Right renal pelvis (tissue), 4 donors: ENCODE results near the gene MOV10L1. TPM values are rescaled to one million over a fixed set of nuclear protein-coding genes. Genes with fewer than 3 reads are reported as not detected.
"Not testable (repeated sequence)": the region's sequence is repeated elsewhere in the genome, so short reads cannot be mapped to it uniquely, and the experiment has no call there.

Source experiments
- DNase-seq, 4 donors: peaks; one replicate each; pipeline ENCODE4 v3.0.0-alpha.2; 2013; ENCODE audit warnings: low read depth in 4 of 4, low spot score in 3 of 4, missing footprints in 1 of 4
- polyA plus RNA-seq, 4 donors: library from polyadenylated mRNA; unstranded; fragments of 120-200 nt; gene quantifications; one replicate each; pipeline ENCODE4 v1.2.1, GENCODE V29; 2013; ENCODE audit not compliant: insufficient read length in 4 of 4

MOV10L1 gene
- polyA plus RNA-seq, 4 donors = 0.33 to 1.2 (median 0.71) TPM

DNA sequence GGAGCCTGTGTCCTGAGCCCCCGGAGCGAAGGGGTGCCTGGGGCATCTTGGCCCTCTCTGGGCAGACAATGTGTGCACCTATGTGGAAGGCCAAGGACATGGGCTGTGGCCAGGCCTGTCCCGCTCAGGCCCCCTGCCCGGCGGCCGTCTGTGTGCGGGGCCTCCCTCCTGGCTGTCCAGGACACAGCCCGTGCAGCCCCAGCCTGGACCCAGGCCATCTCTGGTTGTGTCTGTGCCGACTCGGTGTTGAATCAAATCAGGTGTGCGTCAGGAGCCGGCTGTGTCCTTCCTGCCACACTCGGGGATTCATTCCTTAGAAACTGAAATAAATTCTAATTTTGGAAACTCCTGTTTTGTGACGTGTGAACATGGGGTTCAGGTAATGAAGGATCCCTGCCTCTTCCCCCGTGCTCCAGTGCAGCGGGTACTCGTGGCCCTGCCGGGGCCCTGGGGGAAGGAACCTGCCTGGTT is 109.5 kb downstream of the MOV10L1 start:
- DNase-seq = no peak

DNA sequence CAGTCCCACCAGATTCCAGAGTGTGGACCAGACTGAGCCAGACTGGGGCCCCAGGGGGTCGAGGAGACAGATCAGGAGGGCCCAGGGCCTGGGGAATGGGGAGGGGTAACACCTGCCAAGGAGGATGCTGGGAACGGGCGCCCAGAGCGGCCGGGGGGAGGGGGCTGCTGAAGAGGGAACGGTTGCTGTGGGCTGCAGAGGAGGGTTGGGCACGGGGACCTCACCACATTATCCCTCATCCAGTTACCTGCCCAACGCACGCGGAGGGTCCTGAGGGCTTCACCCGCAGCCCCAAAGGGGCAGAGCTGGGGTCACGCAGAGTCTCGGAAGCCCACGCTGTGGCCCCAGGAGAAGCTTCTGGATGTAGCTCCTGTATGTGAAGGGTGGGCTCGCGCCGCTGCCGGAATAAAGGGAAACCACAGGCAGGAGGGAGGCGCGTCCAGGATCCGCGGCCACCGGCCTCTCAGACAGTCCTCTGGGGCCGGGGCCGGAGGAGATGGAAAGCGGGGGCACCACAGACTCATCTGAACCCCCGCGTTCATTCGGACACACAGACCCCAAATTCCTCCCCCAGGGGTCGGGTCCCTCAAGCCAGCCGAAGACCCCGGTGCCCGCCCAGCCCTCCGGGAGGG is 110.1 kb downstream of the MOV10L1 start:
- DNase-seq = no peak

DNA sequence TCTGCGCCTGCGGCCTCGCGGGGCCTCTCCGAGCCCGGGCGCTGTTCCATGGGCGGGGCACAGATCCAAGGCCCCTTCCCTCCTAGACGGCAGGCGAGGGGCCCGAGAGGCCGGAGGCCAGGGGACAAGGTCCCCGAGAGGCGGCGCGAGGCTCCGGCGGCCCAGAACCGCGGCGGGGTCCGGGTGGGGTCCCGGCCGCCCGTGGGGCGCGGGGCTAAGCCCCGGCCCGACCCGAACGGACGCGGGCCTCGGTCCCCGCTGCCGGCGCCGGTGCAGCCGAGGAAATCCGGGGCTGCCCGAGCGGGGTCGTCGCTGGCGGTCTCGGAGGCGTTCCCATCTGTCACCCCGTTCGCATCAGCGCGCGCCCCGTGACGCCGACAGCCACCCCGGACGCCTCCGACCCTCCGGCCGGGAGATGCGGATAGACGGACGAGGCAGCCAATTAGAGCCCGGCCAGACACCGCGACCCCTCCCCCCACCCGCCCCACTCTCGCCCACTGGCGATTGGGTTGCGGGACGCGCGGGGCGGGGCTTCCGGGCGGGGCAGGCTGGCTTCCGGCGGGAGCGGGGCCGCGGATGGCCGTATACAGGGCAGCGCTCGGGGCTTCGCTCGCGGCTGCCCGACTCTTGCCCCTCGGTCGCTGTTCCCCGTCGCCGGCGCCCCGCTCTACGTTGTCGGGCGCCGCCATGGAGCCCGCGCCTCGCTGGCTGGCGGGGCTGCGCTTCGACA is 110.8 kb downstream of the MOV10L1 start, which contains the start of gene SELENOO:
Gene SELENOO, plus strand, starts transcription at position 551 of the 730 bp plus-strand sequence. Its CDS starts 26 bp downstream, at position 577.
- peak; percentile 73 to 84 (median 78) for DNase-seq

DNA sequence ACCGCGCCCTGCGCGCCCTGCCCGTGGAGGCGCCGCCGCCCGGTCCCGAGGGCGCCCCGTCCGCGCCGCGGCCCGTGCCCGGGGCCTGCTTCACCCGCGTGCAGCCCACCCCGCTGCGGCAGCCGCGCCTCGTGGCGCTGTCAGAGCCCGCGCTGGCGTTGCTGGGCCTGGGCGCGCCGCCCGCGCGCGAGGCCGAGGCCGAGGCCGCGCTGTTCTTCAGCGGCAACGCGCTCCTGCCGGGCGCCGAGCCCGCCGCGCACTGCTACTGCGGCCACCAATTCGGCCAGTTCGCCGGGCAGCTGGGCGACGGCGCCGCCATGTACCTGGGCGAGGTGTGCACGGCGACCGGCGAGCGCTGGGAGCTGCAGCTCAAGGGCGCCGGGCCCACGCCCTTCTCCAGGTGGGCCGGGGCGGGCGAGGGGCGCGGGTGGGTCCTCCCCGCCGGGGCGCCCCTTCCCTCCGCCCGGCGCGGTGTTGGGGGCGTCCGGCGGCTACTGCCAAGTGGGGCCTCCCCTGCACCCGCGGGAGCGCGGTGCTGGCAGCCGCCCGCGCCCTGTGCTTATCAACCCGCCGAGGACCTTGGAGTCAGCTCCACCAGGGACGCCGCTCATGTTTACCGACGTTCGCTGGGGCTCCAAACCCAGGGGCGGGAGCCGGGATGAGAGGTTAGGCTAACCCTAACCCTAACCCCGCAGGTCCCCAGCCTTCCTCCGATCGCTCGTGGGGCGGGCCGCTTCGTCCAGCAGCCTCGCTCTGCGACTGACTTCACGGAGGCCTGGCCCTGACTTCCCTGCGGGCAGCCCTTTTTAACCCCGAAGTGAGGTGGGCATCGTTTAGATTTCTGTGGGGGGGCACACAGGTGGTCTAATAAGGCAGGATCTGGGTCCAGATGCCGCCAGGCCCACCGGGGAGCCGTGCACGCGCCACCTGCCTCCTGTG is 111.7 kb downstream of the MOV10L1 start:
- DNase-seq = no peak

DNA sequence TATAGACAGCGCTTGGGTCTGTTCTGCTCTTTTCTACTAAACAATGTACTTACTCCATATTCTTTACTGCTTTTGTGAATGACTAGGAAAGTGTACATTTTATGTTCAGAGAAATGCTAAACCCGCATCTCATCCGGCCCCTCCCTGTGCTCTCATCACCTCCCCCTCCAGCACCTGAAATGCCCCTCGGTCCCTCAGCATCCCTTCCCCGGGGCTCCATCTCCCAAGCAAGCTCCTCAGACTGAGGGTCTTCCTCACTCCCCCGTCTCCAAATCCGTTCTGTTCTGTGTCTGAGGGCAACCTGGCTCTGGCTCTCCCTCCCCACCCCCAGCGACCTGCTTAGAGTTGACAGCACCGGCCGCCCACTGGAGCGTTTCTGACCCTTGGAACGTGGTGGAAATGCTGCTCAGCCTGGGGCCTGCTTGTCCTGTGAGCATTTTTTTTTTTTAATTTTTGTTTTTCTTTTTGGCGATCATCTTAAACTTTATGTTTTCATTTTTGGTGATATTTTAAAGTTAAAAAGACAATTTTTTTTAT is 112.4 kb downstream of the MOV10L1 start:
- DNase-seq = no peak

DNA sequence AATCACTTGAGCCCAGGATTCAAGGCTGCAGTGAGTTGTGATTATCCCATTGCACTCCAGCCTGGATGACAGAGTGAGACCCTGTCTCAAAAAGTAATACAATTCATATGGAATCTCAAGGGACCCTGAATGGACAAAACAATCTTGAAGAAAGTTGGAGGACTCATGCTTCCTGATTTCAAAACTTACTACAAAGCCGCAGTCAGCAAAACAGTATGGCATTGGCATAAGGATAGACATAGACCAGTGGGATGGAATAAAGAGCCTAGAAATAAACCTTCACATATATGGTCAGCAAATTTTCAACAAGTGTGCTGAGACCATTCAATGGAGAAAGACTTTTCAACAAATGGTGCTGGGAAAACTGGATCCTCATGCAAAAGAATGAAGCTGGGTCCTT is 113.5 kb downstream of the MOV10L1 start:
- DNase-seq = no peak

DNA sequence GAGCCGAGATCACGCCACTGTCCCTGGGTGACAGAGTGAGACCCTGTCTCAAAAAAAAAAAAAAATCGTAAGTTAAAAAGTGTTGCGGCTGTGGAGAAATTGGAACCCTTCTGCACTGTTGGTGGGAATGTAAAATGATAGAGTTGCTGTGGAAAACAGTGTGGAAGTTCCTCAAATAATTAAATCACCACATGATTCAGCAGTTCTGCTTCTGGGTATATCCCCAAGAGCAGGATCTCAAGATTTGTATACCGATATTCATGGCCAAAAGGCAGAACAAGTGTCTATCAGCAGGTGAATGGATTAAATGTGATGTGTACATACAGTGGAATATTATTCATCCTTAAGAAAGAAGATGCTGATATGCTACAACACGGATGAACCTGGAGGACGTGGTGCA is 114.8 kb downstream of the MOV10L1 start:
- no peak for DNase-seq

DNA sequence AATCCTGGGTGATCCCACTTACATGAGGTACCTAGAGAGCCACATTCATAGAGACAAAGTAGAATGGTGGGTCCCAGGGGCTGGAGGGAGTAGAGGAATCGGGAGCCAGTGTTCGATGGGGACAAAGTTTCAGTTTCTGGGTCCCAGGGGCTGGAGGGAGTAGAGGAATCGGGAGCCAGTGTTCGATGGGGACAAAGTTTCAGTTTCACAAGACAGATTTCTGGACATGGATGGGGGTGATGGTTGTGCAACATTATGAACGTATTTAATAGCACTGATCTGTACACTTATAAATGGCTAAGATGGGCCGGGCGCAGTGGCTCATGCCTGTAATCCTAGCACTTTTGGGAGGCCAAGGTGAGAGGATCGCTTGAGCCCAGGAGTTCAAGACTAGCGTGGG is 115.2 kb downstream of the MOV10L1 start:
- not testable (repeated sequence) for DNase-seq

DNA sequence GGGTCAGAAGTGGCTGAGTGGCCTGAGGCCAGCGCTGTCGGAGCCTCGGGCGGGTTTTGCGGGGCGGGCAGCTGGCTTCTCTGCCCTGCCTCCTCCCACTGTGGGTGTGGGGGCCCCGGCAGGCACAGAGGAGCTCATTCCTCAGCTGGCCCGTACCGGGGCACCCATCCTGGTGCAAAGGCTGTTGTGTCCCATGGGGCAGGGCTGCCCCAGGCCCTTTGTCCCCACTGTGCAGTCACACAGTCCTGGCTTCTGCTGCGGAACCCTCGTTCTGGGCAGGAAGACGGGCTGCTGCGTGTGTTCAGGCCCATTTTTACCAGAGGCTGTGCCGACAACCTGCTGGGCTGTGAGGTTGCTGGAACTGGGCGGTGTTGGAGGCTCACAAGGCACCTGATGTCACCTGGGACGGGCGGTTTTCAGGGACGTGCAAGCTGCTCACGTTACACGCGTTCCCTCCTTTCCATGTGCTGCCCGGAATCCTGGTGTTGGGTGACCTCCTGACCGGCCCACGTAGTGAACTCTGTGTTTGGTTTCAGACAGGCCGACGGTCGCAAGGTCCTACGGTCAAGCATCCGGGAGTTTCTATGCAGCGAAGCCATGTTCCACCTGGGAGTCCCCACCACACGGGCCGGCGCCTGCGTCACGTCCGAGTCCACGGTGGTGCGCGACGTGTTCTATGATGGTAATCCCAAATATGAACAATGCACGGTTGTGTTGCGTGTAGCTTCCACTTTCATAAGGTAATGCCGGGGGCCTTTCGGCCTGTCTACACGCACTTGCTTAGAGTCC is 116.2 kb downstream of the MOV10L1 start:
- DNase-seq = no peak

DNA sequence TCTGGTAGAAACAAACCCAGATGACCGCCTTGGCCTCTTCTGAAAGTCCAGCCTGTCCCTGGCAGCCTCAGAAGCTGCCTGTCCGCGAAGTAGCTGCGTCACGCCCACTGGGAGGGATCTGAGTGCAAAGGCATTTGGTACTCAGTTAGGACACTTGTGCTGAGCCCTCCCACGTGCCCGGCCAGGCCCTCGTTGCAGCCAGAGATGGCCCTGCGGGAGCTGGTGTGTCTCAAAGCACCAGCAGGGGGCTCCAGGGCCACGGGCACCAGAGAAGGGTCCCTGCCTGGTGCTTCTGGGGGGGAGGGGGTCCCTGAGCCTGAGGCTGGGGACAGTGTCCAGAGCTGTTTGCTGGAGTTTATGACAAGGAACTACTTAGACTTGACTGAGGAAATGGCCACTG is 116.8 kb downstream of the MOV10L1 start:
- DNase-seq = no peak

DNA sequence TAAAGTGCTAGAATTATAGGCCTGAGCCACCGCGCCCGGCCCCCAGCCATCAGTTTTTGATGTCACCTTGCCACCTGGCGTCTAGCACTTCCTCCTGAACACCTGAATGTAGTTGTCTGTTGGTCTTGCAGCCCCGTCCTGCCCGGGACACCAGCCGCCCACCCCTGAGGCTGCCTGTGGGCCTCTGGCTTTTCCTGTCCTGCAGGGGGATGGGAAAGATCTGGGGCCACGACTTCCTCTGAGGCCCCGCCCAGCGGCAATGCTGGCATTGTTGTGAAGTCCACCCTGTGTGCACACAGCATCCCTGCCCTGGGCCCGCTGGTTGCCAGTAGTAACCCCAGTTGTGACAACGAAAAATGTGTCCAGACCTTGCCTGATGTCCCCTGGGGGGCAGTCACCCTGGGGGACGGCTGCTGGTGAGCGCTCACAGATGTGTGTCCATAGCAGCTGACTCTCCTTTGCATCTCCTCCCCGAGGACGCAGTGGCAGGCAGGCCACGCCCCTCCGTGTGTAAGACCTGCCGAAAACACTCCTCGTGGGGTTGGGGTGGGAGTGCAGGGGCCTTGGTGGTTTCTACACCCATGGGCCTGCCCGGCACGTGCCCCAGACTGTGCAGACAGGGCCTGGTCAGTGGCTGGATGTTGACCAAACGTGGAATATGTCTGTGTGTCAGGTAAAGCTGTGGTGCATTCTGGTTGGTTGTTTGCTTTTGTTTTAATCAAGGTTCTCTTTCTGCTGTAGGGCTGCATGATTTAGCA is 117.8 kb downstream of the MOV10L1 start:
- no peak for DNase-seq

DNA sequence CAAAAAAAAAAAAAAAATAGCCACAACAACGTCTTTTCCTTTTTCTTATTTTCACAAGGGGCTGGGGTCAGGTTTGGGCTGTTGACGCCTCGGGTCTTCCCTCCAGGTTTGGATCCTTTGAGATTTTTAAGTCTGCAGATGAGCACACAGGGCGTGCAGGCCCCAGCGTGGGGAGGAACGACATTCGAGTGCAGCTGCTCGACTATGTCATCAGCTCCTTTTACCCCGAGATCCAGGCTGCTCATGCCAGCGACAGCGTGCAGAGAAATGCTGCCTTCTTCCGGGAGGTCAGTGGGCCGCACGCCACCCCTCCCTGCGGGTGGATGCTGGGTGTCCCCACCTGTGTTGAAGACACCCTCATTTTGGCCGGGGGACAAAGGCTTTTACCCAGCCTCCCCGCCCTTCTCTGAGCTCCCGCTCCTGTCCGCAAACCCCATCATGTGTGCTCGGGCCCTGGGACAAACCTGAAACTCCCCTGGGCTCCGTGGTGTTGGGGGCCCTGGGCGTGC is 118.7 kb downstream of the MOV10L1 start:
- DNase-seq = no peak

DNA sequence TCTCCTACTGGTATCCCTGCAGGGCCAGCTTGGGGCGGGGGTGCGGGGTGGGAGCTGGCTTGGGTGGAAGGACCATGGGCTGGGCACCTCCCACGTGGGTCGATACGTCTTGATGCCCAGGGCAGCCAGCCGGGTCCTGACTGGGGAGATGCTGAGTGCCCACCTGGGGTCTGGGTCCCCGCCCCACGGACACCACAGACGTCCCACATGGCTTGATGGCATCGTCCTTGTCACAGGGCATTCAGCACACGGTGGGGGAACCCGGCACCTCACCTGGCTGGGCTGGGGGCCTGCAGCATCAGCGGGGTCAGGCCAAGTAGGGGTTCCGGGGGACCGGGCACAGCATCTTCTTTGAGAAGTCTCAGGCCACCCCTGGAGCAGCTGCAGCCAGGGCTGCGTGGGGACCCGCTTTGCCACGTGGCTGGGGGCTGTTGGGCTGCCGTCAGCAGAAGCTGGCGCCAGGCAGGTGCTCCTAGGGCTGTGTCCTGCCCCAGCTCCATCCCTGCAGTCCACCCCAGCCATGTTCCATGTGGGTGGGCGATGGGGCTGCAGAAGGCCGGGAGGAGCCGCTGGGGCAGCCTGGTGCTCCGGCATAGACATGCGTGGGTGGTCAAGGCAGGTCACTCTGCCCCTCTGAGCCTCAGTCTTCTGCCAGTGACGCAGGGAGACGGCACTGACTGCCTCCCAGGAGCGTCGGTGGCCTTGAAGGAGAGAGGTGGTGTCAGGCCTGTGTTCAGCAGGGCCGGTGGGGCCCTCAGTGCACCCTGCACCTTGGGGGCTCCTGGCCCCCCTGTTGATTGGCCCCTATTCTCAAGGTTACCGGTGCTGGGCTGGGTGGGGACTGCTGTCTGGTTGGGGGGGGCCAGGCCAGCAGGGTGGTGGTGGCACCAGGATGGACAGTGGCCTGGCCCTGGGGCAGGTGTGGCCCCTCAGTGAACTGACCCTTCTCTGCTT is 119.4 kb downstream of the MOV10L1 start:
- DNase-seq = no peak

DNA sequence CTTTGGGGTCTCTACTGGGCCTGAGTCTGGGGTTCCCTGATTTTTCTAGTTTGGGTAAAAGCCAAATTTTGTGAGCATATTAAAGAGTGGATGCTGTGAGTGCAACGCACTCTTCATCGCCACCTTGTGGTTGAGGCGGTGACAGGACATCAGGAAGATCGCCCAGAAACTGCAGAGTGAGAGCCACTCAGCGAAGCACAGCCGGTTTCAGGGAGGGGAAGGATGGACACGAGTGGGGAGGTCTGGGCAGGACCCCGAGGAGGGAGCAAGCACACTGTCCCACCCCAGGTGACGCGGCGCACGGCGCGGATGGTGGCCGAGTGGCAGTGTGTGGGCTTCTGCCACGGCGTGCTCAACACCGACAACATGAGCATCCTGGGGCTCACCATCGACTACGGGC is 120.1 kb downstream of the MOV10L1 start:
- DNase-seq = no peak

DNA sequence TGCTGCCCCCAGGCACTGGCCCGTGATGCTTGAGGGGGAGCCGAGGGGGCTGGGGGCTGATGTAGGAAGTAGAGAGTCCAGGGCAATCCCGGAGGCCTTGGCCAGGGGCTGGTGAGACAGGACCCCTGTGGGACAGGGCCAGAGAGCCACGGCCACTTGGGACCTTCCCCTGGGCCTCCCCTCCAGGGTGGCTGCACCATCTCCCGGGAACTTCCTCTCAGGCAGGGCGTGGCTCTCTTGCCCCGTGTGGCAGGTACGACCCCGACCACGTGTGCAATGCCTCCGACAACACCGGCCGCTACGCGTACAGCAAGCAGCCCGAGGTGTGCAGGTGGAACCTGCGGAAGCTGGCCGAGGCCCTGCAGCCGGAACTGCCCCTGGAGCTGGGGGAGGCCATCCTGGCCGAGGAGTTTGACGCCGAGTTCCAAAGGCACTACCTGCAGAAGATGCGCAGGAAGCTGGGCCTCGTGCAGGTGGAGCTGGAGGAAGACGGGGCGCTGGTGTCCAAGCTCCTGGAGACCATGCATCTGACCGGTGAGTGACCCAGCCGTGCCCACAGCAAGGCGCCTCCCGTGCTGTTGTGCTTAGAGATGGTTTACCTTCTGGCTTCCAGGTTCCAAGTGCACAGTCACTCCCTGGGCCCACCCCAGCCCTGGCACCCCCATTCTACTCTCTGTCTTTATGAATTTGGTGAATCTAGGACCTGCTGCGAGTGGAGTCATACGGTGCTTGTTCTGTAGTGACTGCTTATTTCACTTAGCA is 120.8 kb downstream of the MOV10L1 start:
- DNase-seq = no peak

DNA sequence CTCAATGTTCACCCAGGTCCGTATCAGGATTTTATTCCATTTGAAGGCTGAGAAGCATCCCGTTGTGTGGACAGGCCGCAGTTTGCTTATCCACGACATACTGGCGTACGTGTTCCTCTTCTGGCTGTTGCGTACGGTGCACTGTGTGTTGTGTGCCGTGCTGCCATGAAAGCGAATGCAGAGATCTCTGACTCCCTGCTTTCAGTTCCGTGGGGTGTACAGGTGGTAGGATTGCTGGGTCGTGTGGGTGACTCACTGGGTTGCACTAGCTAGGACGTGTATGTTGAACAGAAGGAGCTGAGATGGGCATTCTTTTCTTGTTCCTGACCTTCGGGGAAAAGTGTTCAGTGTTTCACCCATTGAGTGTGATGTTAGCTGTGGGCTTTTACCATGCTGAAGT is 121.3 kb downstream of the MOV10L1 start:
- no peak for DNase-seq
